Subcutaneous abdominal adipose tissue (tissue), 5 donors: ENCODE results near the gene ANKLE2.

Source experiments
- H3K27ac ChIP-seq: one replicate; pipeline ENCODE4 v1.7.0; 2013; ENCODE audit warnings: low read depth, mild to moderate bottlenecking, inconsistent platforms, low read length, moderate library complexity
- H3K27me3 ChIP-seq, 5 donors: one replicate each; pipeline ENCODE4 v1.7.0; 2013; ENCODE audit warnings: low read length in 5 of 5, inconsistent platforms in 1 of 5; ENCODE audit not compliant: control insufficient read depth in 5 of 5, insufficient read depth in 4 of 5
- H3K36me3 ChIP-seq, 5 donors: one replicate each; pipeline ENCODE4 v1.7.0; 2013; ENCODE audit warnings: low read length in 5 of 5; ENCODE audit not compliant: control insufficient read depth in 5 of 5, insufficient read depth in 5 of 5
- H3K4me1 ChIP-seq, 5 donors: one replicate each; pipeline ENCODE4 v1.7.0; 2013; ENCODE audit warnings: low read length in 5 of 5, mild to moderate bottlenecking in 3 of 5, moderate library complexity in 1 of 5; ENCODE audit not compliant: control insufficient read depth in 5 of 5, insufficient read depth in 5 of 5
- H3K4me3 ChIP-seq, 5 donors: one replicate each; pipeline ENCODE4 v1.7.0; 2013; ENCODE audit warnings: low read length in 5 of 5, low read depth in 1 of 5
- H3K9ac ChIP-seq, 5 donors: one replicate each; pipeline ENCODE4 v1.7.0; 2013; ENCODE audit warnings: low read length in 5 of 5, mild to moderate bottlenecking in 4 of 5, moderate library complexity in 3 of 5
- H3K9me3 ChIP-seq, 5 donors: one replicate each; pipeline ENCODE4 v1.7.0; 2013; ENCODE audit warnings: low read length in 5 of 5; ENCODE audit not compliant: control insufficient read depth in 5 of 5
- donor health status: healthy.
- donor health status: healthy.
- donor health status: healthy.
- donor health status: healthy.
- donor health status: healthy.

ANKLE2 gene

GRCh38 chr12:132685400-132685799 lies 76.2 kb downstream of the ANKLE2 start:
- H3K9me3 ChIP-seq = no peaks in the 10 kb centered on the region

GRCh38 chr12:132677492-132677891 lies 84.1 kb downstream of the ANKLE2 start:
- Histone ChIP-seq H3K36me3 (peaks cover 11 to 64% (median 53%) of the 10 kb centered on the region in 5 donors), H3K9me3 (no peaks in the 10 kb centered on the region), H3K4me3 (no peak overlapping the region), H3K4me1 (no peaks in the 10 kb centered on the region), H3K27me3 (no peaks in the 10 kb centered on the region), H3K27ac (no peak overlapping the region), H3K9ac (no peak overlapping the region)

More at GRCh38 chr12:132685400-132685799, 76.2 kb downstream of the ANKLE2 start:
- no peaks in the 10 kb centered on the region for H3K27me3 ChIP-seq
- no peak overlapping the region for H3K27ac ChIP-seq
- H3K9ac ChIP-seq = no peak overlapping the region
- H3K4me3 ChIP-seq = no peak overlapping the region
- H3K4me1 ChIP-seq = peaks cover 0 to 17% (median 13%) of the 10 kb centered on the region in 5 donors
- no peaks in the 10 kb centered on the region for H3K36me3 ChIP-seq

GRCh38 chr12:132675757-132676432 lies 85.7 kb downstream of the ANKLE2 start:
- no peak overlapping the region for H3K9ac ChIP-seq
- no peak overlapping the region for H3K4me3 ChIP-seq
- no peak overlapping the region for H3K27ac ChIP-seq
- no peaks in the 10 kb centered on the region for H3K4me1 ChIP-seq
- peaks cover 11 to 75% (median 61%) of the 10 kb centered on the region in 5 donors for H3K36me3 ChIP-seq
- no peaks in the 10 kb centered on the region for H3K27me3 ChIP-seq
- no peaks in the 10 kb centered on the region for H3K9me3 ChIP-seq
